ENCODE data around the gene L3HYPDH. TPM values are rescaled to one million over a fixed set of nuclear protein-coding genes. Genes with fewer than 3 reads are reported as not detected.
A peak's percentile ranks its signal among the peaks of the same experiment; 100 is the strongest.
"Not testable (repeated sequence)": the region's sequence is repeated elsewhere in the genome, so short reads cannot be mapped to it uniquely, and the experiment has no call there.

Gene L3HYPDH
- total RNA-seq, 1 donor from 2014 or later, result 14.0 TPM

- H3K4me3 Mint-ChIP-seq, result peak within 1 kb of the TSS; percentile 86
- H3K9me3 Mint-ChIP-seq, result no peaks in the 10 kb centered on the region
- peak within 1 kb of the TSS; percentile 67 for H3K27ac Mint-ChIP-seq
- DNase-seq (ENCODE audit: low spot score), result no peak
- intact Hi-C loops (cut with micrococcal nuclease), result loop anchor here (1.0 kb wide), 1 partner anchor 19 kb away; the partner anchor contains the start of genes JKAMP and L3HYPDH
- H3K27me3 Mint-ChIP-seq (ENCODE audit: insufficient read depth), result peaks cover 8% of the 10 kb centered on the region
- H3K36me3 Mint-ChIP-seq (ENCODE audit: low read depth), result peaks cover 1% of the 10 kb centered on the region
- no peaks in the 10 kb centered on the region for H3K4me1 Mint-ChIP-seq (ENCODE audit: low read depth)
These were observed 18.7 kb downstream of the L3HYPDH start, which contains the start of gene GPR135 for GRCh38 chr14:59465316-59466135. Gene GPR135 (minus strand): TSS chr14:59465380. CDS start chr14:59465226, 154 bp downstream.

- Mint-ChIP-seq H3K4me1 (ENCODE audit: low read depth) (no peaks in the 10 kb centered on the region), H3K36me3 (ENCODE audit: low read depth) (peaks cover 1% of the 10 kb centered on the region), H3K27me3 (ENCODE audit: insufficient read depth) (peaks cover 10% of the 10 kb centered on the region), H3K4me3 (peak overlapping the region; percentile 86), H3K9me3 (no peaks in the 10 kb centered on the region), H3K27ac (peak overlapping the region; percentile 54)
- intact Hi-C loops (cut with micrococcal nuclease), result loop anchor here (1.0 kb wide), 2 partner anchors 20 to 276 kb away; partner anchors contain the start of genes DAAM1, JKAMP and L3HYPDH
- DNase-seq (ENCODE audit: low spot score), result peak; percentile 43
These were observed 19.5 kb downstream of the L3HYPDH start for GRCh38 chr14:59464486-59465315.

- intact Hi-C loops (cut with micrococcal nuclease), result loop anchor here (1.0 kb wide), 1 partner anchor 276 kb away; the partner anchor contains the start of gene DAAM1
- Mint-ChIP-seq H3K9me3 (no peaks in the 10 kb centered on the region), H3K4me3 (peak overlapping the region; percentile 86), H3K4me1 (ENCODE audit: low read depth) (no peaks in the 10 kb centered on the region), H3K36me3 (ENCODE audit: low read depth) (peaks cover 1% of the 10 kb centered on the region), H3K27ac (peak overlapping the region; percentile 67), H3K27me3 (ENCODE audit: insufficient read depth) (peaks cover 10% of the 10 kb centered on the region)
- no peak for DNase-seq (ENCODE audit: low spot score)
These were observed 20.3 kb downstream of the L3HYPDH start for GRCh38 chr14:59463787-59464485.

DNA sequence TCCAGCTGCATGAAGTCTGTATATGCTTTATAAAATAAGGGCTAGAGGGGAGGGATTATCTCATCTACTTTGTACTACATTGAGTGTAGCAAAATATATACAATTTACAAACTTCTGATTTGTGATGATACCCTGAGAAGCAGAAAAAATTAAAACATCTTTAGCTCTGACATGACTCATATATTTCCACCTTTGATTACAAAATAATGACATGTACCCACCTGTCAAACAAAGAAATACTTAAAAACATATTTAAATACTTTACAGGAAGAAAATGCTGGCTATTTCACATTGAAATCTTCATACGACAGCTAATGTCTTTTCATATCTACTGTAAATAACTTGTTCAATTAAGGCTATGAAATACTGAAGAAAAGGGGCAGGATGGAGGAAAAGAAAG, 22.3 kb downstream of the L3HYPDH start:
- no peak overlapping the region for H3K4me3 Mint-ChIP-seq
- no peaks in the 10 kb centered on the region for H3K9me3 Mint-ChIP-seq
- peaks cover 10% of the 10 kb centered on the region for H3K27me3 Mint-ChIP-seq (ENCODE audit: insufficient read depth)
- intact Hi-C loops (cut with micrococcal nuclease), result no loop called here
- no peaks in the 10 kb centered on the region for H3K4me1 Mint-ChIP-seq (ENCODE audit: low read depth)
- H3K36me3 Mint-ChIP-seq (ENCODE audit: low read depth), result peaks cover 1% of the 10 kb centered on the region
- no peak for DNase-seq (ENCODE audit: low spot score)
- H3K27ac Mint-ChIP-seq, result no peak overlapping the region

DNA sequence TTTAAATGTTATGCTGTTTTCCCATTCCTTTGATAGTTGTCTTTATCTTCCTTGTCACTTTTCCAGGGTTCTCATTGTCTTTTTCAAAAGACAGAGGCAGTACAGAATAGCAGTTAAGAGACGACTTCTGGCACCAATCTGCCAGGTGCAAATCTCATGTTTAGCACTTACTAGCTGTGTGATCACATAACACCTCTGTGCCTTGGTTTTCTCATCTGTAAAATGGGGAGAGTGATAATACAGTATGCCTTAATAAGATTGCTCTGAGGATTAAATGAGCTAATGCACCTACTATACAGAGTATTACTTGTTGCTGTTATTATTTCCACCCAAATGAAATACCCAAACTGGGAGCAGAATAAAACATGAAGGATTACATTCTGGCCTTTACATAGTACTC, 23.8 kb downstream of the L3HYPDH start:
- Mint-ChIP-seq H3K36me3 (ENCODE audit: low read depth) (peaks cover 8% of the 10 kb centered on the region), H3K4me1 (ENCODE audit: low read depth) (no peaks in the 10 kb centered on the region), H3K4me3 (no peak overlapping the region), H3K9me3 (no peaks in the 10 kb centered on the region), H3K27ac (no peak overlapping the region), H3K27me3 (ENCODE audit: insufficient read depth) (peaks cover 6% of the 10 kb centered on the region)
- DNase-seq (ENCODE audit: low spot score), result no peak
- intact Hi-C loops (cut with micrococcal nuclease), result no loop called here

DNA sequence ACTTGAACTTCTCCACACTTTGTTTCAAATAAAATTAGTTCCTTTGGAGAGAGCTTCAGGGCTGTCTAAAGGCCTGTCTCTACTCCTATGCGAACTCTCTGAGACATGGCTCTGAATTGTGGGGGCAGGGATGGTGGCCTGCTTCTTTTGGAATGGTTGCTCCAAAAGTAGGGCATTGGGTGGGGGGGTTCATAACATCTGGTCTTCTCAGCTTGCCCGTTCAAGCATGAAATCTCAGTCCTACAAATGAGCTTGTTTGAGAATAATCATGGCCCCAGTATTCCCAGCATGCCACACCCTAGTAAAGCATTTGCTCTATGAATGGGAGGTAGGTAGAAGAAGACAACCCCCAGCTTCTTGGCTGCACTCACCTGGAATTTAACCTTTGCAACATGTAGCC, 25.7 kb downstream of the L3HYPDH start:
- Mint-ChIP-seq H3K27ac (no peak overlapping the region), H3K27me3 (ENCODE audit: insufficient read depth) (peaks cover 6% of the 10 kb centered on the region), H3K36me3 (ENCODE audit: low read depth) (peaks cover 9% of the 10 kb centered on the region), H3K9me3 (no peaks in the 10 kb centered on the region), H3K4me1 (ENCODE audit: low read depth) (no peaks in the 10 kb centered on the region), H3K4me3 (no peak overlapping the region)
- intact Hi-C loops (cut with micrococcal nuclease), result no loop called here
- DNase-seq (ENCODE audit: low spot score), result no peak

GRCh38 chr14:59455411-59455810, 28.8 kb downstream of the L3HYPDH start:
- H3K9me3 Mint-ChIP-seq, result no peaks in the 10 kb centered on the region
- H3K36me3 Mint-ChIP-seq (ENCODE audit: low read depth), result peaks cover 9% of the 10 kb centered on the region
- no peak overlapping the region for H3K27ac Mint-ChIP-seq
- H3K4me3 Mint-ChIP-seq, result no peak overlapping the region
- H3K4me1 Mint-ChIP-seq (ENCODE audit: low read depth), result no peaks in the 10 kb centered on the region
- DNase-seq (ENCODE audit: low spot score), result no peak
- H3K27me3 Mint-ChIP-seq (ENCODE audit: insufficient read depth), result peaks cover 2% of the 10 kb centered on the region
- intact Hi-C loops (cut with micrococcal nuclease), result no loop called here

DNA sequence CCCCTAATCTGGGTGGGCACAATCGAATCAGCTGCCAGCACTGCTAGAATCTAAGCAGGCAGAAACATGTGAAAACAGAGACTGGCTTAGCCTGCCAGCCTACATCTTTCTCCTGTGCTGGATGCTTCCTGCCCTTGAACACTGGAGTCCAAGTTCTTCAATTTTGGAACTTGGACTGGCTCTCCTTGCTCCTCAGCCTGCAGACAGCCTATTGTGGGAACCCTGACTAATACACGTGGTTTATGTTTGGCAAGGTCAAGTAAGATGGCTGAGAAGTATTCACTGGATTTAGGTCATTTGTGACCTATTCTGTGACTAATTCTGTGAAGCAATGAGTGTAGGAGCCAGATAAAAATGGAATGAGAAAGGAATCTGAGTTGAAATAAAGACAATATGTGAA, 30.1 kb downstream of the L3HYPDH start:
- no peaks in the 10 kb centered on the region for H3K4me1 Mint-ChIP-seq (ENCODE audit: low read depth)
- peaks cover 2% of the 10 kb centered on the region for H3K27me3 Mint-ChIP-seq (ENCODE audit: insufficient read depth)
- peaks cover 9% of the 10 kb centered on the region for H3K36me3 Mint-ChIP-seq (ENCODE audit: low read depth)
- H3K27ac Mint-ChIP-seq, result no peak overlapping the region
- no peak overlapping the region for H3K4me3 Mint-ChIP-seq
- no peaks in the 10 kb centered on the region for H3K9me3 Mint-ChIP-seq
- intact Hi-C loops (cut with micrococcal nuclease), result no loop called here
- DNase-seq (ENCODE audit: low spot score), result no peak

- Mint-ChIP-seq H3K4me3 (no peak overlapping the region), H3K27me3 (ENCODE audit: insufficient read depth) (peaks cover 2% of the 10 kb centered on the region), H3K9me3 (no peaks in the 10 kb centered on the region), H3K27ac (no peak overlapping the region), H3K36me3 (ENCODE audit: low read depth) (peaks cover 9% of the 10 kb centered on the region), H3K4me1 (ENCODE audit: low read depth) (no peaks in the 10 kb centered on the region)
- intact Hi-C loops (cut with micrococcal nuclease), result no loop called here
- no peak for DNase-seq (ENCODE audit: low spot score)
These were observed 32.4 kb downstream of the L3HYPDH start for GRCh38 chr14:59451849-59452248.

DNA sequence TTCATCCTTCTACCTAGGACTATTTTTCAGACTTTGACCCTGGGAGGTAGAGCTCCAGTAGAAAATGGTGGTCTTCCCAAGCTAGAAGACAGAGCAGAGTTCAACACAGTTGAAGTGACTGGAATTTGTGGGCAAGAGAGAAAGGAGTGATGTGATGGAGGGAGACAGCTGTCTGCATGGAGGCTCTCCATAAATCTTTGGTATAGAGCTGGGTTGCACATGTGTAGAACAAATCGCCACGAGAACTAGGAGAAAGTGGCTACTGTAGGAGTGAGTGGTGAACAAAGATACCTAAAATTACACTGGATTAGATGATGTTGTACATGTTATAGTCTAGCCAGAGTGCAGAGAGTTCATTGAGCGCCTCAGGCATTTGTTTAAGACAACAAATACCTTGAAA, 33.5 kb downstream of the L3HYPDH start:
- H3K4me1 Mint-ChIP-seq (ENCODE audit: low read depth), result no peaks in the 10 kb centered on the region
- H3K27me3 Mint-ChIP-seq (ENCODE audit: insufficient read depth), result peaks cover 2% of the 10 kb centered on the region
- no peak overlapping the region for H3K4me3 Mint-ChIP-seq
- DNase-seq (ENCODE audit: low spot score), result no peak
- peaks cover 6% of the 10 kb centered on the region for H3K36me3 Mint-ChIP-seq (ENCODE audit: low read depth)
- intact Hi-C loops (cut with micrococcal nuclease), result no loop called here
- H3K27ac Mint-ChIP-seq, result no peak overlapping the region
- H3K9me3 Mint-ChIP-seq, result no peaks in the 10 kb centered on the region

DNA sequence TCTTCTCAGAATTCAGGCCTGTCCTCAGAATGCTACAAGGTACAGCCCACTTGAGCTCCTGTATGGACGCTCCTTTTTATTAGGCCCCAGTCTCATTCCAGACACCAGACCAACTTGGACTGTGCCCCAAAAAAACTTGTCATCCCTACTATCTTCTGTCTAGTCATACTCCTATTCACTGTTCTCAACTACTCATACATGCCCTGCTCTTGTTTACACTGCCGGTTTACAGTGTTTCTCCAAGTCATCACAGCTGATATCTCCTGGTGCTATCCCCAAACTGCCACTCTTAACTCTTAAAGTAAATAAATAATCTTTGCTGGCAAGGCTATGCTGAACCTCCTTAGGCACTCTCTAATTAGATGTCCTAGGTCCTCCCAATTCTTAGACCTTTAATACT, 35.5 kb downstream of the L3HYPDH start:
- H3K27ac Mint-ChIP-seq; H3K4me3 Mint-ChIP-seq; DNase-seq (ENCODE audit: low spot score); H3K27me3 Mint-ChIP-seq (ENCODE audit: insufficient read depth); H3K9me3 Mint-ChIP-seq; H3K4me1 Mint-ChIP-seq (ENCODE audit: low read depth); H3K36me3 Mint-ChIP-seq (ENCODE audit: low read depth); intact Hi-C loops (cut with micrococcal nuclease): not testable (repeated sequence)

DNA sequence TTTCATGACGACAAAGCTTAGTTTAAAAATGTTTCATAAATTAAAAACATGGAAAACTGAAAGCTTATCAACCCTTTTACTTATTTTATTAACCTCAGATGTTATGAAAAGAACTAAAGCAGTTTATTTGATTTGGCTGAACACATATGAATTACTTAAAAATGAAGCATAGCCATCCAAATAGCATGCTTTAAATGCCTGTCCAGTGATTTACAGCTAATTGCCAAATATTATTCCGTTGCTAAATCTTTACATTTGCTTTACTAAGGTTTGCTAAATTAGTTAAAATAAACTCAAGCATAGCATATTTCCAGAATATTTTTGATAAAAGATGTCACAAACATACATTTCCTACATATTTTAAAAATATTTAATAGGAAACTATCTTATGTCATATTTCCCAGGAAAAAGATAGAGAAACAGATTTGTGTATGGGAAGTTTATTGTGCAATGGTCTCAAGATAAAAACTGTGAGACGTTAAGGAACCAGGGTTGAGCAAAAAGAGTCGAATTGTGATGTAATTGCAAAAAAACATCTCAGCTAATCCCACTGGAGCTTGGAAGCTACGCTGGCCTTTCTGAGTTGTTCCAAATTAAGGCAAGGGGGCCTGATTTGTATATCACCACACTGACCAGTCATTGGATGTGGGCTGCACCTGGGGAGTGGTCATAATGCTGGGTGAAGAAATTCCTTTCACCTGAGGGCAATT, 44.8 kb downstream of the L3HYPDH start:
- intact Hi-C loops (cut with micrococcal nuclease), result no loop called here
- H3K36me3 Mint-ChIP-seq (ENCODE audit: low read depth), result no peaks in the 10 kb centered on the region
- DNase-seq (ENCODE audit: low spot score), result no peak
- H3K4me1 Mint-ChIP-seq (ENCODE audit: low read depth), result no peaks in the 10 kb centered on the region
- H3K9me3 Mint-ChIP-seq, result no peaks in the 10 kb centered on the region
- peaks cover 6% of the 10 kb centered on the region for H3K27me3 Mint-ChIP-seq (ENCODE audit: insufficient read depth)
- H3K27ac Mint-ChIP-seq, result no peak overlapping the region
- no peak overlapping the region for H3K4me3 Mint-ChIP-seq

All from activated T-helper 1 cell treated with anti-CD3 and anti-CD28 coated beads, Interleukin-12 subunit alpha, Interleukin-12 subunit beta, Interleukin-2, Interleukin-4 antibody, amounts not matched to agents 30 ng/mL and 10 ng/mL and 1 ng/mL, durations not matched to agents 14 hours and 24 hours and 36 hours (primary cell).